Transverse colon (tissue), 4 donors: Measurements from ENCODE around the gene SLC30A7. TPM values are rescaled to one million over a fixed set of nuclear protein-coding genes. Genes with fewer than 3 reads are reported as not detected.

ENCODE experiments used
- DNase-seq: peaks from one replicate; pipeline ENCODE4 v3.0.0-alpha.2; 2019
- H3K27ac ChIP-seq, 4 donors: fragments of 200-600 bp; sonication (generic); 2 replicates each; pipeline ENCODE4 v1.5.1; 2016 to 2018; ENCODE audit warnings: inconsistent platforms in 4 of 4
- H3K27me3 ChIP-seq: fragments of 200-600 bp; sonication (generic); 2 replicates; pipeline ENCODE4 v1.5.1; 2017; ENCODE audit warnings: inconsistent platforms
- H3K36me3 ChIP-seq, 4 donors: fragments of 200-600 bp; sonication (generic); 2 replicates each; pipeline ENCODE4 v1.5.1; 2017 to 2019; ENCODE audit warnings: inconsistent platforms in 4 of 4
- H3K4me1 ChIP-seq, 4 donors: fragments of 200-600 bp; sonication (generic); 2 replicates each; pipeline ENCODE4 v1.5.1; 2017 to 2020; ENCODE audit warnings: inconsistent platforms in 4 of 4
- H3K4me3 ChIP-seq, 4 donors: fragments of 200-600 bp; sonication (generic); 1 replicate in 1 of 4; 2 replicates in 3 of 4; pipeline versions ENCODE4 v1.5.1 to v1.6.1; 2017 to 2019; ENCODE audit warnings: inconsistent platforms in 4 of 4
- H3K9me3 ChIP-seq, 2 donors: fragments of 200-600 bp; sonication (generic); 2 replicates each; pipeline ENCODE4 v1.5.1; 2017 to 2019; ENCODE audit warnings: inconsistent platforms in 2 of 2
- EP300 ChIP-seq: sonication (generic); formaldehyde crosslinking; IDR thresholded peaks from one replicate; pipeline ENCODE4 v1.6.1; 2017; ENCODE audit warnings: antibody characterized with exemption, low read depth
- POLR2A ChIP-seq: fragments of 450-650 bp; IDR thresholded peaks from one replicate; pipeline ENCODE4 v1.6.1; 2016; ENCODE audit warnings: antibody characterized with exemption, mild to moderate bottlenecking, moderate library complexity
- POLR2AphosphoS5 ChIP-seq, 3 donors: sonication (generic); formaldehyde crosslinking; IDR thresholded peaks; one replicate each; pipeline ENCODE4 v1.6.1; 2016; ENCODE audit warnings: antibody characterized with exemption in 3 of 3
- WGBS, 2 donors: methylation state at CpG; one replicate each; pipeline ENCODE4 v1.1.5; 2018; ENCODE audit warnings: low coverage in 1 of 2; 5-methylcytosine and 5-hydroxymethylcytosine counted together
- in situ Hi-C, 4 donors: fragments of 200-750 bp; cut with MboI; loops; one replicate each; pipeline versions ENCODE4 v1.15.0 to v1.15.1; 2017; ENCODE audit warnings: low sequenced_read_pairs in 3 of 4, low pct_ligation_motif_present in 1 of 4, low pct_unique_long_range_greater_than_20kb in 1 of 4
- intact Hi-C: fragments of 100-400 bp; cut with DNase I; formaldehyde crosslinking; loops from one replicate; pipeline ENCODE4 v1.15.1; 2023; ENCODE audit warnings: low total_unique reads
- total RNA-seq, 4 donors: library from RNA; depleted of rRNA; stranded (reverse); fragments of >200 nt; gene quantifications; one replicate each; pipeline ENCODE4 v1.1.0, GENCODE V29; 2016
- TF ChIP-seq, protein P1 (sequence below), 5 experiments: fragments of 200-600 bp in 3 of 5; fragments of 450-650 bp in 2 of 5; sonication (generic) in 3 of 5; IDR thresholded peaks; 1 replicate in 2 of 5; 2 replicates in 3 of 5; pipeline ENCODE4 v1.5.1; 2016 to 2017; ENCODE audit warnings: antibody characterized with exemption in 5 of 5, inconsistent platforms in 3 of 5, mild to moderate bottlenecking in 2 of 5, moderate library complexity in 1 of 5

SLC30A7 gene
- total RNA-seq, 4 donors from 2014 or later: 10.1 to 22.7 (median 17.5) TPM

DNA sequence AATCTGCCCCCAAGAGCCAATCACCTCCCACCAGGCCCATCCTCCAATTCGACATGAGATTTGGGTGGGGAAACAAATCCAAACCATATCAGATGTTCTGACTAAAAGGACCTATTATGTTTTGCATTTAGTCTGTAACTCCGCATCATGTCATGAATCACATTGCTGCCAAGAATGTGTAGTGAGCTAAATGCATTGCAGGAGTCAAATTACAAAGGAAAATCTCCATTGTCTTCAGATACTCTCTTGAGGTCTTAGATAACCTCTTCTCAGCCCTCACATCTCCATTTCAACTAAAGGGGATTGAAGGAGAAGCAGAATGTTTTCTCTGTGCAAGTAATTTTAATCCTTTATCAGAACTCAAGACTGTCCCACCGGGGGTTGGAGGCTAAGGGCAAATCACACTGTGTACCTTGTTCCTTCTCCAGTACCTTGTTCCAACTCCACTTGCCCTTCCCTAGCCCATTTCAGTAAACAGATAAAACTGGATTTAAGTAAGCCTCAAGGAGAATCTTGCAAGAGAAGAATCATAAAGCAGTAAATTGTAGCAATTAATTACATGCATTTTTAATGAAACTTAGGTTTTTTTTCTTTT lies 35.4 kb upstream of the SLC30A7 start:
- Histone ChIP-seq H3K9me3 (no peaks in the 10 kb centered on the region), H3K4me3 (no peak overlapping the region), H3K27me3 (no peaks in the 10 kb centered on the region), H3K27ac (no peak overlapping the region), H3K36me3 (no peaks in the 10 kb centered on the region), H3K4me1 (no peaks in the 10 kb centered on the region)
- intact Hi-C loops (loop anchor here (10.0 kb wide), 1 partner anchor 246 kb away; no protein-coding TSS in a partner anchor), in situ Hi-C loops (loop anchor here (5.0 to 25.0 kb wide), 7 partner anchors 246 to 1056 kb away; no protein-coding TSS in a partner anchor)
- 72 to 92% methylated on average over 2 to 3 of the region's 3 CpGs for WGBS, 2 donors
- TF ChIP-seq, protein P1, sequence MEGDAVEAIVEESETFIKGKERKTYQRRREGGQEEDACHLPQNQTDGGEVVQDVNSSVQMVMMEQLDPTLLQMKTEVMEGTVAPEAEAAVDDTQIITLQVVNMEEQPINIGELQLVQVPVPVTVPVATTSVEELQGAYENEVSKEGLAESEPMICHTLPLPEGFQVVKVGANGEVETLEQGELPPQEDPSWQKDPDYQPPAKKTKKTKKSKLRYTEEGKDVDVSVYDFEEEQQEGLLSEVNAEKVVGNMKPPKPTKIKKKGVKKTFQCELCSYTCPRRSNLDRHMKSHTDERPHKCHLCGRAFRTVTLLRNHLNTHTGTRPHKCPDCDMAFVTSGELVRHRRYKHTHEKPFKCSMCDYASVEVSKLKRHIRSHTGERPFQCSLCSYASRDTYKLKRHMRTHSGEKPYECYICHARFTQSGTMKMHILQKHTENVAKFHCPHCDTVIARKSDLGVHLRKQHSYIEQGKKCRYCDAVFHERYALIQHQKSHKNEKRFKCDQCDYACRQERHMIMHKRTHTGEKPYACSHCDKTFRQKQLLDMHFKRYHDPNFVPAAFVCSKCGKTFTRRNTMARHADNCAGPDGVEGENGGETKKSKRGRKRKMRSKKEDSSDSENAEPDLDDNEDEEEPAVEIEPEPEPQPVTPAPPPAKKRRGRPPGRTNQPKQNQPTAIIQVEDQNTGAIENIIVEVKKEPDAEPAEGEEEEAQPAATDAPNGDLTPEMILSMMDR (IDR thresholded peaks at IDR 0.05): no peak
- TF ChIP-seq POLR2A: no peak
- TF ChIP-seq POLR2AphosphoS5 (IDR thresholded peaks at IDR 0.05): no peak
- no peak for TF ChIP-seq EP300
- no peak for DNase-seq

DNA sequence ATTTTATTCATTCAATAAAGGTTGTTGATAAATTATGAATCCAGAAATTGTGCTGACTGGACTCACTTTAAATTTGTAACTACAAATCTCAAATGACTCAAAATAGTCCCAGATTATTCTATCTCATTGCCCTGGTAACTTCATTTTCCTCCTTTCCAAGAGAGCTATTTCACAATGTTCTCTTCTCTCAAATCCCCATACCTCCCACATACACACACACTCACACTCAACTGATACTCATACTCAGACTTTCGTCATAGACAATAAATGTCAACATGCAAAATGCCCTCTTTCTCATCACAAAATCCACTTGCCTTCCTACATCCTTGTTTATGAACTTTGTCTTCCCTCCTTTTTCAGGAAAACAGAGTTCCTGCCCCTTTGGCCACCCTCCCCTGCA lies 34.5 kb upstream of the SLC30A7 start:
- Histone ChIP-seq H3K36me3 (no peaks in the 10 kb centered on the region), H3K27ac (no peak overlapping the region), H3K27me3 (no peaks in the 10 kb centered on the region), H3K4me1 (no peaks in the 10 kb centered on the region), H3K4me3 (no peak overlapping the region), H3K9me3 (no peaks in the 10 kb centered on the region)
- TF ChIP-seq, protein P1 (IDR thresholded peaks at IDR 0.05): no peak
- TF ChIP-seq POLR2A (no peak), EP300 (no peak), POLR2AphosphoS5 (IDR thresholded peaks at IDR 0.05) (no peak)
- no peak for DNase-seq
- in situ Hi-C loops (loop anchor here (5.0 to 25.0 kb wide), 7 partner anchors 247 to 1057 kb away; no protein-coding TSS in a partner anchor), intact Hi-C loops (loop anchor here (10.0 kb wide), 1 partner anchor 247 kb away; no protein-coding TSS in a partner anchor)
- 81 to 92% methylated on average over 1 of the region's 1 CpG for WGBS, 2 donors

DNA sequence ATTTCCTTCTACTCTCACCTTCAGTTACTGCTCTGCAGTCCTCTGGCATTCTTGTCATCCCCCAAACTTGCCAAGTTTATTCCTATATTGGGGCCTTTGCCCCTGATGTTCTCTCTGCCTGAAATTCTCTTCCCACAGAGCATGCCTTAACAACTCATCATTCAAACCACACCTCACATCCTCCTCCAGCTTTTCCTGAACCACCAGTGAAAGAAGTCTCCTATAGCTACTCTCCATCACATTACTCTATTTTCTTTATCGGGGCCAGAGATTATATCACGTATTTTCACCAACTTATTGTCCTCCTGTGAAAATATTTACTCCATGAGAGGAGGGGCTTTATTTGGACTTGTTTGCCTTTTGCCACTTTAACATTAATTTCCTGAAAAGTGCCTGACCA lies 33.3 kb upstream of the SLC30A7 start:
- H3K27me3 ChIP-seq: no peaks in the 10 kb centered on the region
- intact Hi-C loops (loop anchor here (10.0 kb wide), 1 partner anchor 248 kb away; no protein-coding TSS in a partner anchor), in situ Hi-C loops (loop anchor here (5.0 to 25.0 kb wide), 7 partner anchors 248 to 1058 kb away; no protein-coding TSS in a partner anchor)
- H3K27ac ChIP-seq: no peak overlapping the region
- H3K4me3 ChIP-seq: no peak overlapping the region
- TF ChIP-seq POLR2A (no peak), POLR2AphosphoS5 (IDR thresholded peaks at IDR 0.05) (no peak), EP300 (no peak)
- TF ChIP-seq, protein P1 (IDR thresholded peaks at IDR 0.05): no peak
- H3K36me3 ChIP-seq: no peaks in the 10 kb centered on the region
- no peaks in the 10 kb centered on the region for H3K9me3 ChIP-seq
- WGBS, 2 donors: 76 to 91% methylated on average over 2 of the region's 2 CpGs
- H3K4me1 ChIP-seq: no peaks in the 10 kb centered on the region
- no peak for DNase-seq

DNA sequence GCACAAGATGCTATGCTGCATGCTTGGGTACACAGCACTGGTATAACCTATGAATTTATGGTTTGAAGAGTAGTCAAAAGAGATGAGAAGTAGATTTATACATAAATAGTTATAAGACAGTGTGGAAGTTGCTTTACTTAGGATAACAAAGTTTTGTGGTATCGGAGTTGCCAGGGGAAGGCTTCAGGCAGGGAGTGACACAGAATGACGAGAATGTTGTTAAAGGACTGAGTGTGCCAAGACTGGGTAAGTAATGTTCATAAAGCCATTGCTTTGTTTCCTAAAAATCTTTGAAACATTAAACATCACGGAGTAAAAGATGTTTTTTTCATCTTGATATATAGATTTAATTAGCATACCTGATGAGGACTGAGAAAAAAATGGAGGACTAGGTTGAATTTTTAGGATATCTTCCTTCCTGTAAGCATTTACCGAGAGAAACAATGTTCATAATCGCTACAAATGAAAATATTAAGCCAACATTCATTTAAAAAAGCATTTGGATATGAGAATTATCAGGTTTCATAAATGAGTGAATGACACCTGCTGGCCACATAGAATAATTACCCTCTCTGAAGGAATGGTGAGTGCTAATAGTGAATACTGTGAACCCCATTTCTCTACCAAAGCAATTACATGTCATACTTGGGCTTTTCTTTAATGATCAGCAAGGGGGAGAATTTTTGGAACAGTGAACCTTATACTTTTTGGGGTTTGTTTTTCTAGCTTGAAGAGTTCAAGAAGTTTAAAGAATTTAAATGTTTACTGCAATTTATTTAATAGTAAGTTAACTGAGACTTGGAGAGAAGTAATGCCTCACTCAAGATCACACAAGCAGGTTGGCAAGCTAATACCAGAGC lies 29.6 kb upstream of the SLC30A7 start:
- 30 to 33% methylated on average over 5 of the region's 5 CpGs for WGBS, 2 donors
- Histone ChIP-seq H3K4me3 (no peak overlapping the region), H3K4me1 (no peaks in the 10 kb centered on the region), H3K27ac (no peak overlapping the region), H3K9me3 (no peaks in the 10 kb centered on the region), H3K27me3 (no peaks in the 10 kb centered on the region), H3K36me3 (no peaks in the 10 kb centered on the region)
- no peak for DNase-seq
- intact Hi-C loops (loop anchor here (5.0 to 10.0 kb wide), 2 partner anchors 251 to 404 kb away; no protein-coding TSS in a partner anchor), in situ Hi-C loops (loop anchor here (10.0 to 25.0 kb wide), 6 partner anchors 251 to 1061 kb away; no protein-coding TSS in a partner anchor)
- TF ChIP-seq, protein P1 (IDR thresholded peaks at IDR 0.05): peak; percentile 34 to 52 (median 39)
- no peak for TF ChIP-seq POLR2AphosphoS5 (IDR thresholded peaks at IDR 0.05)
- TF ChIP-seq POLR2A: no peak
- TF ChIP-seq EP300: no peak
